ENCODE measurements around the gene RHEBL1.

DNA sequence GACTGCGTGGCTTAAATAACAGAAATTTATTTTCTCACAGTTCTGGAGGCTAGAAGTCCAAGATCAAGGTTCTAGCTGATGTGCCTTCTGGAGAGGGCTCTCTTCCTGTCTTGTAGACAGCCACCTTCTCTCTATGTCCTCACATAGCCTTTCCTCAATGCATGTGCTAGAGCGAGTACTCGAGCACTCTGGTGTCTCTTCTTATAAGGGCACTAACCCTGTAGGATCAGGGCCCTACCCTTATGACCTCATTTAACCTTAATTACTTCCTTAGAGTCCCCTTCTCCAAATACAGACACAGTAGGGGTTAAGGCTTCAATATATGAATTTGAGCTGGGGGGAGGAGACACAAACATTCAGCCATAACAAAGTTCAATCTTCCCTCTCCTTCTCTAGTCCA lies 14.7 kb upstream of the RHEBL1 start:
- TF ChIP-seq POLR2AphosphoS5 (IDR thresholded peaks at IDR 0.05) (no peak), POLR2A (IDR thresholded peaks at IDR 0.05) (no peak), EP300 (IDR thresholded peaks at IDR 0.05) (no peak)
- TF ChIP-seq, protein P1, sequence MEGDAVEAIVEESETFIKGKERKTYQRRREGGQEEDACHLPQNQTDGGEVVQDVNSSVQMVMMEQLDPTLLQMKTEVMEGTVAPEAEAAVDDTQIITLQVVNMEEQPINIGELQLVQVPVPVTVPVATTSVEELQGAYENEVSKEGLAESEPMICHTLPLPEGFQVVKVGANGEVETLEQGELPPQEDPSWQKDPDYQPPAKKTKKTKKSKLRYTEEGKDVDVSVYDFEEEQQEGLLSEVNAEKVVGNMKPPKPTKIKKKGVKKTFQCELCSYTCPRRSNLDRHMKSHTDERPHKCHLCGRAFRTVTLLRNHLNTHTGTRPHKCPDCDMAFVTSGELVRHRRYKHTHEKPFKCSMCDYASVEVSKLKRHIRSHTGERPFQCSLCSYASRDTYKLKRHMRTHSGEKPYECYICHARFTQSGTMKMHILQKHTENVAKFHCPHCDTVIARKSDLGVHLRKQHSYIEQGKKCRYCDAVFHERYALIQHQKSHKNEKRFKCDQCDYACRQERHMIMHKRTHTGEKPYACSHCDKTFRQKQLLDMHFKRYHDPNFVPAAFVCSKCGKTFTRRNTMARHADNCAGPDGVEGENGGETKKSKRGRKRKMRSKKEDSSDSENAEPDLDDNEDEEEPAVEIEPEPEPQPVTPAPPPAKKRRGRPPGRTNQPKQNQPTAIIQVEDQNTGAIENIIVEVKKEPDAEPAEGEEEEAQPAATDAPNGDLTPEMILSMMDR (IDR thresholded peaks at IDR 0.05) = no peak

Data from upper lobe of left lung (tissue), 4 donors.